Suprapubic skin (tissue), 4 donors: ENCODE data around the gene GRM1.

Source experiments
- CTCF ChIP-seq, 2 donors: fragments of 200-600 bp in 1 of 2; fragments of 450-650 bp in 1 of 2; sonication (generic) in 1 of 2; IDR thresholded peaks; one replicate each; pipeline ENCODE4 v1.5.1; 2016 to 2019; ENCODE audit warnings: antibody characterized with exemption in 2 of 2, mild to moderate bottlenecking in 1 of 2, moderate library complexity in 1 of 2
- EP300 ChIP-seq: sonication (generic); formaldehyde crosslinking; IDR thresholded peaks from one replicate; pipeline ENCODE4 v1.6.1; 2017; ENCODE audit warnings: antibody characterized with exemption
- POLR2A ChIP-seq, 2 donors: fragments of 450-650 bp; IDR thresholded peaks; one replicate each; pipeline ENCODE4 v1.6.1; 2017; ENCODE audit warnings: antibody characterized with exemption in 2 of 2, mild to moderate bottlenecking in 2 of 2, moderate library complexity in 2 of 2
- POLR2AphosphoS5 ChIP-seq, 3 donors: sonication (generic); formaldehyde crosslinking; IDR thresholded peaks; one replicate each; pipeline ENCODE4 v1.6.1; 2017; ENCODE audit warnings: antibody characterized with exemption in 3 of 3

GRCh38 chr6:146211646-146212045, 182.8 kb downstream of the GRM1 start:
- TF ChIP-seq CTCF (IDR thresholded peaks at IDR 0.05) (no peak), POLR2AphosphoS5 (IDR thresholded peaks at IDR 0.05) (no peak), POLR2A (IDR thresholded peaks at IDR 0.05) (no peak), EP300 (no peak)
